K562 (cell line): ENCODE measurements around the gene KLK6. TPM values are rescaled to one million over a fixed set of nuclear protein-coding genes. Genes with fewer than 3 reads are reported as not detected.

Source experiments
- ATAC-seq: fragments of 200-7000 bp; cut with Tn5 transposase; 3 replicates; pipeline ENCODE4 v1.9.1; 2020; ENCODE audit warnings: moderate library complexity
- BruUV-seq: library from RNA; stranded (reverse); fragments of 400-500 nt; replicated peaks from 2 replicates; lab custom pipeline; 2021; lab: Mats Ljungman, UMichigan
- CTCF ChIA-PET: fragments of 300-600 bp; formaldehyde crosslinking; extraction: SDS; loops from one replicate; lab custom pipeline; 2021; ENCODE audit warnings: low intra/inter-chr PET ratio; lab: Yijun Ruan, JAX
- POLR2A ChIA-PET: fragments of 300-600, 350-650 bp; sonication (Branson Sonifier 250); formaldehyde crosslinking; extraction: SDS; loops from one replicate; lab custom pipeline; 2021; ENCODE audit warnings: antibody characterized with exemption, inconsistent platforms; lab: Yijun Ruan, JAX
- DNase-seq, 4 experiments: peaks; one replicate each; pipeline versions ENCODE4 v3.0.0 to v3.0.0-alpha.2; 2011 to 2018; ENCODE audit warnings: low spot score in 3 of 4, mixed read lengths in 3 of 4; ENCODE audit errors: extremely low read depth in 1 of 4
- FAIRE-seq: peaks from 2 replicates; lab custom pipeline; 2011; peaks lifted over from hg19 to GRCh38; lab: Jason Lieb, UNC
- H2AFZ ChIP-seq: 2 replicates; pipeline ENCODE4 v1.6.0; 2011; ENCODE audit warnings: low read depth, low read length, control low read depth, inconsistent platforms
- H3K27ac ChIP-seq: fragments of 200-600 bp; 3 replicates; pipeline ENCODE4 v1.8.0; 2011; ENCODE audit warnings: low read depth, mild to moderate bottlenecking, control low read depth, inconsistent platforms, low read length, moderate library complexity, mixed read lengths; ENCODE audit errors: extremely low read depth
- H3K27me3 ChIP-seq, 2 experiments: fragments of 300-600 bp in 1 of 2; 2 replicates in 1 of 2; 3 replicates in 1 of 2; pipeline versions ENCODE4 v1.6.0 to v1.8.0; 2011; ENCODE audit warnings: inconsistent platforms in 2 of 2, low read length in 2 of 2, mild to moderate bottlenecking in 1 of 2, mixed read lengths in 1 of 2, moderate library complexity in 1 of 2; ENCODE audit not compliant: control insufficient read depth in 2 of 2, insufficient read depth in 2 of 2
- H3K36me3 ChIP-seq: fragments of 300-600 bp; 3 replicates; pipeline ENCODE4 v1.8.0; 2011; ENCODE audit warnings: mild to moderate bottlenecking, low read length, inconsistent platforms; ENCODE audit not compliant: control insufficient read depth, insufficient read depth
- H3K4me1 ChIP-seq, 2 experiments: fragments of 200-600 bp in 1 of 2; replicated peaks in 1 of 2; 2 replicates in 1 of 2; 3 replicates in 1 of 2; pipeline versions ENCODE4 v1.5.1 to v1.8.0; 2011; ENCODE audit warnings: inconsistent platforms in 2 of 2, low read length in 2 of 2, mild to moderate bottlenecking in 1 of 2, mixed read lengths in 1 of 2, moderate library complexity in 1 of 2; ENCODE audit not compliant: control insufficient read depth in 2 of 2, insufficient read depth in 2 of 2
- H3K4me2 ChIP-seq: 2 replicates; pipeline ENCODE4 v1.6.1; 2011; ENCODE audit warnings: low read length, control low read depth, inconsistent platforms, mixed read lengths; ENCODE audit not compliant: insufficient read depth
- H3K4me3 ChIP-seq: fragments of 200-600 bp; sonication (generic), shearing (Covaris generic); 2 replicates; pipeline ENCODE4 v1.5.1; 2016; ENCODE audit warnings: control low read depth, inconsistent platforms
- H3K79me2 ChIP-seq: fragments of 200-600 bp; 3 replicates; pipeline ENCODE4 v1.8.0; 2011; ENCODE audit warnings: low read length, inconsistent platforms; ENCODE audit not compliant: control insufficient read depth, insufficient read depth
- H3K9ac ChIP-seq, 2 experiments: 2 replicates each; pipeline versions ENCODE4 v1.6.0 to v1.6.1; 2011; ENCODE audit warnings: low read depth in 2 of 2, low read length in 2 of 2, control low read depth in 1 of 2, inconsistent platforms in 1 of 2, mild to moderate bottlenecking in 1 of 2, mixed read lengths in 1 of 2; ENCODE audit not compliant: insufficient read depth in 1 of 2
- H3K9me1 ChIP-seq: one replicate; pipeline ENCODE4 v1.6.0; 2011; ENCODE audit warnings: inconsistent platforms, mild to moderate bottlenecking, low read length, moderate library complexity; ENCODE audit not compliant: control insufficient read depth, insufficient read depth
- H3K9me3 ChIP-seq: replicated peaks from 2 replicates; pipeline ENCODE4 v1.5.1; 2011; ENCODE audit warnings: low read depth, low read length, inconsistent platforms; ENCODE audit not compliant: control insufficient read depth, insufficient read depth
- H4K20me1 ChIP-seq: replicated peaks from 2 replicates; pipeline ENCODE4 v1.6.1; 2011; ENCODE audit warnings: low read length, inconsistent platforms, mixed read lengths; ENCODE audit not compliant: control insufficient read depth, insufficient read depth
- CTBP1 ChIP-seq: fragments of 450-650 bp; IDR thresholded peaks from 2 replicates; pipeline ENCODE4 v1.6.1; 2016; ENCODE audit warnings: borderline replicate concordance
- HDAC2 ChIP-seq: fragments of 450-650 bp; IDR thresholded peaks from 2 replicates; pipeline ENCODE4 v1.6.1; 2016; ENCODE audit warnings: mild to moderate bottlenecking
- JUNB ChIP-seq: fragments of 450-650 bp; formaldehyde crosslinking; conservative IDR thresholded peaks from 2 replicates; pipeline ENCODE4 v1.4.0; 2020; ENCODE audit warnings: mild to moderate bottlenecking
- KDM1A ChIP-seq, 2 experiments: fragments of 450-650 bp; IDR thresholded peaks; 2 replicates each; pipeline ENCODE4 v1.6.1; 2016; ENCODE audit warnings: mild to moderate bottlenecking in 2 of 2
- PURB ChIP-seq: sonication (generic); formaldehyde crosslinking; IDR thresholded peaks from 2 replicates; pipeline ENCODE4 v1.9.0; 2021; ENCODE audit warnings: low read depth, mild to moderate bottlenecking, missing genetic modification reagents
- RCOR1 ChIP-seq, 2 experiments: IDR thresholded peaks; 2 replicates each; pipeline ENCODE4 v1.6.1; 2012; ENCODE audit warnings: low read depth in 2 of 2, low read length in 2 of 2, borderline replicate concordance in 1 of 2, improper control_type of control experiment in 1 of 2
- RREB1 ChIP-seq: fragments of 250-450 bp; sonication (Bioruptor Pico); IDR thresholded peaks from 2 replicates; pipeline ENCODE4 v1.4.0; 2020
- ZNF143 ChIP-seq: sonication (generic); formaldehyde crosslinking; IDR thresholded peaks from 2 replicates; pipeline ENCODE4 v1.9.0; 2022; ENCODE audit warnings: mild to moderate bottlenecking, missing genetic modification reagents
- WGBS: fragments of 100-300 bp; shearing (Covaris generic); methylation state at CpG from one replicate; pipeline ENCODE4 v1.1.6; 2016; ENCODE audit warnings: low coverage, mixed read lengths; ENCODE audit not compliant: insufficient coverage; ENCODE audit errors: missing lambda C conversion rate; 5-methylcytosine and 5-hydroxymethylcytosine counted together
- in situ Hi-C: fragments of 300-500 bp; cut with MboI; formaldehyde crosslinking; loops from 4 replicates; pipeline ENCODE4 v1.15.0; 2018; ENCODE audit warnings: inconsistent platforms, mixed read lengths
- intact Hi-C: fragments of 100-400 bp; cut with micrococcal nuclease; formaldehyde crosslinking; loops from 2 replicates; pipeline ENCODE4 v1.14.2; 2022
- polyA plus RNA-seq, 8 experiments: library from polyadenylated mRNA; depleted of rRNA in 4 of 8; stranded (reverse) in 5 of 8; unstranded in 3 of 8; fragments of >200 nt; fragmentation: Nextera tagmentation in 2 of 8; fragmentation: Illumina TruSeq in 1 of 8; extraction: Ambion mirVana in 2 of 8; extraction: Trizol in 1 of 8; gene quantifications; 2 replicates each; pipeline versions ENCODE4 v1.2.1 to v1.2.3, GENCODE V29; 2011 to 2014; ENCODE audit warnings: inconsistent platforms in 1 of 8, missing spikeins in 1 of 8
- total RNA-seq, 7 experiments: library from RNA; depleted of rRNA in 6 of 7; stranded (reverse); fragments of >200 nt in 6 of 7; fragmentation: Illumina TruSeq in 2 of 7; extraction: Trizol in 2 of 7; gene quantifications; 2 replicates each; pipeline versions ENCODE4 v1.2.1 to v1.2.3, GENCODE V29; 2011 to 2021; ENCODE audit warnings: low replicate concordance in 1 of 7

KLK6 gene
- total and polyA plus RNA-seq, 9 of the 15 experiments (the other 6 are each of a cell fraction or from before 2014, with no cell fraction given), result not detected

GRCh38 chr19:51007488-51007887 is 38.1 kb upstream of the KLK6 start:
- H4K20me1 ChIP-seq, result no peaks in the 10 kb centered on the region
- no peaks in the 10 kb centered on the region for H3K9me1 ChIP-seq
- BruUV-seq, result no TSS peak
- intact Hi-C loops, result no loop called here
- ATAC-seq (no peak), FAIRE-seq (no peak)
- ChIA-PET CTCF (no interaction called here), POLR2A (no interaction called here)
- 2% methylated on average over 3 of the region's 3 CpGs for WGBS
- no peak overlapping the region for H2AFZ ChIP-seq
- peaks cover 4 to 35% of the 10 kb centered on the region in 2 experiments; a peak in 4 of 5 replicates for H3K27me3 ChIP-seq
- H3K27ac ChIP-seq, result no peak overlapping the region
- H3K4me3 ChIP-seq, result no peak overlapping the region
- no peak overlapping the region for H3K4me2 ChIP-seq
- in situ Hi-C loops, result no loop called here
- no peak overlapping the region for H3K9ac ChIP-seq
- H3K4me1 ChIP-seq, result peaks cover 6 to 9% of the 10 kb centered on the region in 2 experiments; a peak in 4 of 5 replicates
- peak; percentile 99 for TF ChIP-seq CTBP1
- peak; percentile 77; the same call in 1 of the 2 replicates for TF ChIP-seq HDAC2
- TF ChIP-seq KDM1A (IDR thresholded peaks at IDR 0.05), result peak; percentile 90 to 92
- TF ChIP-seq PURB (CRISPR knock-in tag), result no peak
- TF ChIP-seq ZNF143 (CRISPR knock-in tag), result peak; percentile 69
- peak; percentile 87; the same call in 1 of the 2 replicates for TF ChIP-seq RREB1 (CRISPR knock-in tag)
- peak in 1 of 2 experiments; percentile 96; a peak in 2 of 4 replicates for TF ChIP-seq RCOR1 (IDR thresholded peaks at IDR 0.05; ENCODE audit: borderline replicate concordance in 1 of 2, low read depth in 2 of 2, low read length in 2 of 2)
- no peak for TF ChIP-seq JUNB (CRISPR knock-in tag)
- TF ChIP-seq, all 486 proteins: peak for 6
- H3K9me3 ChIP-seq, result no peaks in the 10 kb centered on the region
- H3K79me2 ChIP-seq, result no peaks in the 10 kb centered on the region
- no peaks in the 10 kb centered on the region for H3K36me3 ChIP-seq
- DNase-seq, result no peak
